GM12878 (cell line): ENCODE data around the gene TAF6. TPM values are rescaled to one million over a fixed set of nuclear protein-coding genes. Genes with fewer than 3 reads are reported as not detected.

Experiments used
- ATAC-seq: fragments of 200-7000 bp; cut with Tn5 transposase; 3 replicates; pipeline ENCODE4 v1.9.1; 2020; ENCODE audit warnings: mild to moderate bottlenecking, moderate library complexity
- BruUV-seq: library from RNA; stranded (reverse); fragments of 400-500 nt; replicated peaks from 2 replicates; lab custom pipeline; 2021; lab: Mats Ljungman, UMichigan
- CTCF ChIA-PET: fragments of 300-600 bp; sonication (Branson Sonifier 250); formaldehyde crosslinking; extraction: SDS; loops from one replicate; lab custom pipeline; 2021; ENCODE audit warnings: inconsistent platforms; lab: Yijun Ruan, JAX
- POLR2A ChIA-PET: fragments of 350-600 bp; formaldehyde crosslinking; extraction: SDS; loops from one replicate; lab custom pipeline; 2021; ENCODE audit warnings: inconsistent platforms; lab: Charles Lee
- RAD21 ChIA-PET: fragments of 300-600 bp; sonication (Branson Sonifier 250); formaldehyde crosslinking; loops from one replicate; lab custom pipeline; 2023; ENCODE audit warnings: antibody characterized with exemption; ENCODE audit not compliant: unreplicated experiment; lab: Charles Lee
- SMC1A ChIA-PET: fragments of 300-600 bp; sonication (Branson Sonifier 250); formaldehyde crosslinking; loops from one replicate; lab custom pipeline; 2023; ENCODE audit not compliant: unreplicated experiment, uncharacterized antibody; lab: Charles Lee
- DNase-seq: peaks from one replicate; pipeline ENCODE4 v3.0.0-alpha.2; 2011; ENCODE audit warnings: low read depth, low spot score
- FAIRE-seq: peaks from 3 replicates; lab custom pipeline; 2011; peaks lifted over from hg19 to GRCh38; lab: Jason Lieb, UNC
- H2AFZ ChIP-seq: 2 replicates; pipeline ENCODE4 v1.6.0; 2011; ENCODE audit warnings: low read depth, low read length, control low read depth; ENCODE audit not compliant: control insufficient read depth
- H3K27ac ChIP-seq: 2 replicates; pipeline ENCODE4 v1.5.1; 2011; ENCODE audit warnings: control low read depth; ENCODE audit not compliant: control insufficient read depth, insufficient read depth
- H3K27me3 ChIP-seq, 2 experiments: replicated peaks in 1 of 2; 2 replicates each; pipeline versions ENCODE4 v1.6.0 to v1.6.1; 2011; ENCODE audit warnings: low read length in 1 of 2; ENCODE audit not compliant: control insufficient read depth in 2 of 2, insufficient read depth in 2 of 2
- H3K36me3 ChIP-seq, 2 experiments: 2 replicates each; pipeline ENCODE4 v1.5.1; 2011; ENCODE audit warnings: low read length in 1 of 2; ENCODE audit not compliant: control insufficient read depth in 2 of 2, insufficient read depth in 2 of 2
- H3K4me1 ChIP-seq: 2 replicates; pipeline ENCODE4 v1.6.1; 2011; ENCODE audit warnings: mild to moderate bottlenecking, low read length, moderate library complexity, mixed read lengths; ENCODE audit not compliant: control insufficient read depth, insufficient read depth
- H3K4me2 ChIP-seq: 2 replicates; pipeline ENCODE4 v1.6.0; 2011; ENCODE audit warnings: control low read depth; ENCODE audit not compliant: control insufficient read depth, insufficient read depth
- H3K4me3 ChIP-seq: fragments of 200-600 bp; sonication (generic); 2 replicates; pipeline ENCODE4 v1.5.1; 2016
- H3K79me2 ChIP-seq: 2 replicates; pipeline ENCODE4 v1.6.0; 2011; ENCODE audit warnings: low read length; ENCODE audit not compliant: control insufficient read depth, insufficient read depth
- H3K9ac ChIP-seq: 2 replicates; pipeline ENCODE4 v1.8.0; 2011; ENCODE audit warnings: low read length, control low read depth, mixed read lengths; ENCODE audit not compliant: control insufficient read depth, insufficient read depth
- H3K9me3 ChIP-seq: replicated peaks from 3 replicates; pipeline ENCODE4 v1.5.1; 2011; ENCODE audit warnings: mild to moderate bottlenecking, low read length; ENCODE audit not compliant: control insufficient read depth, insufficient read depth
- H4K20me1 ChIP-seq: 2 replicates; pipeline ENCODE4 v1.6.0; 2011; ENCODE audit not compliant: control insufficient read depth, insufficient read depth
- ATF7 ChIP-seq: fragments of 450-650 bp; IDR thresholded peaks from 2 replicates; pipeline ENCODE4 v1.6.1; 2016; ENCODE audit warnings: low read depth, mild to moderate bottlenecking
- BMI1 ChIP-seq: fragments of 450-650 bp; IDR thresholded peaks from 2 replicates; pipeline ENCODE4 v1.6.1; 2016; ENCODE audit warnings: mild to moderate bottlenecking, moderate library complexity, borderline replicate concordance
- EED ChIP-seq: sonication (generic); IDR thresholded peaks from 2 replicates; pipeline ENCODE4 v1.6.1; 2016; ENCODE audit warnings: antibody characterized with exemption, low read depth
- EZH2 ChIP-seq: IDR thresholded peaks from 2 replicates; pipeline ENCODE4 v1.6.1; 2012; ENCODE audit warnings: low read depth, mild to moderate bottlenecking, control low read depth, inconsistent platforms, low read length, borderline replicate concordance; ENCODE audit not compliant: control insufficient read depth
- KLF5 ChIP-seq: fragments of 450-650 bp; IDR thresholded peaks from 2 replicates; pipeline ENCODE4 v1.6.1; 2014; ENCODE audit warnings: mild to moderate bottlenecking; ENCODE audit not compliant: partially characterized antibody
- RAD21 ChIP-seq: IDR thresholded peaks from 2 replicates; pipeline ENCODE4 v1.6.1; 2011; ENCODE audit warnings: mild to moderate bottlenecking, low read depth, low read length, moderate library complexity; ENCODE audit not compliant: insufficient read depth
- RCOR1 ChIP-seq: conservative IDR thresholded peaks from 2 replicates; pipeline ENCODE4 v1.6.1; 2012; ENCODE audit warnings: low read depth, low read length, improper control_type of control experiment
- TCF12 ChIP-seq: IDR thresholded peaks from 2 replicates; pipeline ENCODE4 v1.6.1; 2011; ENCODE audit warnings: low read depth, mild to moderate bottlenecking, low read length
- YY1 ChIP-seq: IDR thresholded peaks from 2 replicates; pipeline ENCODE4 v1.6.1; 2011; ENCODE audit warnings: low read depth, mild to moderate bottlenecking, low read length
- WGBS: methylation state at CpG from one replicate; pipeline ENCODE4 v1.1.6; 2016; ENCODE audit warnings: low lambda C conversion rate; ENCODE audit not compliant: insufficient replicate concordance, insufficient coverage; ENCODE audit errors: missing lambda C conversion rate; 5-methylcytosine and 5-hydroxymethylcytosine counted together
- in situ Hi-C: fragments of 300-500 bp; cut with MboI; formaldehyde crosslinking; loops from 9 replicates; pipeline ENCODE4 v1.14.3; 2018; ENCODE audit warnings: mixed read lengths
- intact Hi-C: fragments of 100-400 bp; cut with micrococcal nuclease; formaldehyde crosslinking; loops from one replicate; pipeline ENCODE4 v1.14.2; 2022; ENCODE audit not compliant: unreplicated experiment
- polyA plus RNA-seq, 11 experiments: library from polyadenylated mRNA; depleted of rRNA in 4 of 11; unstranded in 6 of 11; stranded (reverse) in 5 of 11; fragments of >200 nt; fragmentation: Nextera tagmentation in 4 of 11; fragmentation: Illumina TruSeq in 1 of 11; extraction: Ambion mirVana in 4 of 11; extraction: Trizol in 1 of 11; gene quantifications; 1 replicate in 1 of 11; 2 replicates in 10 of 11; pipeline versions ENCODE4 v1.2.1 to v1.2.3, GENCODE V29; 2011 to 2016; ENCODE audit warnings: inconsistent platforms in 2 of 11, missing spikeins in 2 of 11, low read depth in 1 of 11
- total RNA-seq, 4 experiments: library from RNA; depleted of rRNA in 3 of 4; stranded (reverse); fragments of >200 nt in 3 of 4; fragmentation: Illumina TruSeq in 1 of 4; extraction: Trizol in 1 of 4; gene quantifications; 2 replicates each; pipeline versions ENCODE4 v1.2.1 to v1.2.3, GENCODE V29; 2013 to 2021
- TF ChIP-seq, protein P1 (sequence below): fragments of 450-650 bp; IDR thresholded peaks from 2 replicates; pipeline ENCODE4 v1.6.1; 2016; ENCODE audit warnings: mild to moderate bottlenecking
- TF ChIP-seq, protein P2 (sequence below), 3 experiments: IDR thresholded peaks in 2 of 3; conservative IDR thresholded peaks in 1 of 3; 2 replicates each; pipeline ENCODE4 v1.5.1; 2011; ENCODE audit warnings: low read depth in 3 of 3, low read length in 3 of 3, mild to moderate bottlenecking in 3 of 3, control low read depth in 2 of 3, moderate library complexity in 2 of 3, inconsistent platforms in 1 of 3, mixed read lengths in 1 of 3; ENCODE audit not compliant: control insufficient read depth in 2 of 3, insufficient read depth in 1 of 3; ENCODE audit errors: extremely low read depth in 1 of 3
- TF ChIP-seq, protein P3 (sequence below): fragments of 450-650 bp; IDR thresholded peaks from 2 replicates; pipeline ENCODE4 v1.6.1; 2017; ENCODE audit warnings: mild to moderate bottlenecking, low read depth, inconsistent platforms; ENCODE audit not compliant: poor library complexity, severe bottlenecking
- TF ChIP-seq, protein P4 (sequence below): IDR thresholded peaks from 2 replicates; pipeline ENCODE4 v1.6.1; 2011; ENCODE audit warnings: borderline replicate concordance, low read depth, mild to moderate bottlenecking, moderate library complexity, low read length; ENCODE audit not compliant: insufficient read depth, poor library complexity, severe bottlenecking

TAF6 gene
- total and polyA plus RNA-seq, 10 of the 15 experiments (the other 5 are each of a cell fraction or from before 2014, with no cell fraction given): 0.27 to 42.6 (median 17.0) TPM

DNA sequence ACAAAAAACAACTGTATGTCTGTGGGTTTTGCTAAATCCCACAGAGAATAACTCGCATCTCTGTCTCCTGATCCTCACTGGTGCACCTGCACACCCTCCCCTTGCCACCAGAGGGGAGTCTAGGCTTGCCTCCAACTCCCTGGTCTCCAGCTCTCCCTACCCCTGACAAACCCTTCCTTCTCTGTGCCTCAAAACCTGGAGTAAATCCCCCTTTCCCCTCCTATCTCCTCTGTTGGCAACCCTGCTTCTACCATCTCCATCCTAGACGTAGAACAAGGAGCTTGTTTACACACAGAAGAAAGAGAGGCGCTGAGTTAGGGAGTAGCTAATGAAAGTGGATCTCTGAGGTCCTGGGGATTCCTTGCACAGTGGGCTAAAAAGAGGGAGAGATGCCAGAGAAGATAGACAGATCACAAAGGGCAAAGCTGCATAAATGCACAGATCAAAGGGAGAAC is 13.6 kb upstream of the TAF6 start:
- BruUV-seq: no TSS peak
- peaks cover 2% of the 10 kb centered on the region; the same call in 1 of the 2 replicates for H3K79me2 ChIP-seq
- peak; percentile 84 for FAIRE-seq
- ATAC-seq: peak; percentile 87
- H3K27me3 ChIP-seq: no peaks in the 10 kb centered on the region
- no peaks in the 10 kb centered on the region for H3K9me3 ChIP-seq
- H3K4me1 ChIP-seq: peaks cover 11% of the 10 kb centered on the region
- ChIA-PET SMC1A (interaction anchor here (0.7 to 4.8 kb wide), 30 partner anchors 9 to 286 kb away, joined by 3 to 41 read pairs (median 5); partner anchors contain the start of genes AP4M1, GAL3ST4, LAMTOR4 and MCM7), RAD21 (interaction anchor here (0.6 to 5.1 kb wide), 26 partner anchors 9 to 275 kb away, joined by 3 to 49 read pairs (median 4); partner anchors contain the start of genes GAL3ST4, LAMTOR4 and PVRIG), CTCF (interaction anchor here (0.6 to 7.9 kb wide), 54 partner anchors 9 to 427 kb away, joined by 3 to 107 read pairs (median 4); partner anchors contain the start of genes AP4M1, AZGP1, GAL3ST4 and GPC2), POLR2A (interaction anchor here (1.2 to 2.2 kb wide), 3 partner anchors 16 to 214 kb away, joined by 3 to 8 read pairs (median 6); partner anchors contain the start of gene LAMTOR4)
- H3K4me3 ChIP-seq: no peak overlapping the region
- no peaks in the 10 kb centered on the region for H4K20me1 ChIP-seq
- intact Hi-C loops: loop anchor here (1.0 to 5.0 kb wide), 4 partner anchors 83 to 275 kb away; no protein-coding TSS in a partner anchor
- no peak overlapping the region for H3K9ac ChIP-seq
- 16% methylated on average over 3 of the region's 3 CpGs for WGBS
- no peak overlapping the region for H3K27ac ChIP-seq
- no peak for DNase-seq
- H3K36me3 ChIP-seq: no peaks in the 10 kb centered on the region
- H3K4me2 ChIP-seq: no peak overlapping the region
- peak overlapping the region; percentile 70 for H2AFZ ChIP-seq
- in situ Hi-C loops: loop anchor here (5.0 kb wide), 1 partner anchor 275 kb away; no protein-coding TSS in a partner anchor
- TF ChIP-seq EED (no peak), BMI1 (no peak), KLF5 (no peak), RAD21 (peak; percentile 96), TCF12 (0 out of 2 replicates have a peak, but pooled peaks have one; percentile 33), ATF7 (0 out of 2 replicates have a peak, but pooled peaks have one; percentile 14), YY1 (0 out of 2 replicates have a peak, but pooled peaks have one; percentile 29), EZH2 (no peak), RCOR1 (no peak)
- TF ChIP-seq, protein P1, sequence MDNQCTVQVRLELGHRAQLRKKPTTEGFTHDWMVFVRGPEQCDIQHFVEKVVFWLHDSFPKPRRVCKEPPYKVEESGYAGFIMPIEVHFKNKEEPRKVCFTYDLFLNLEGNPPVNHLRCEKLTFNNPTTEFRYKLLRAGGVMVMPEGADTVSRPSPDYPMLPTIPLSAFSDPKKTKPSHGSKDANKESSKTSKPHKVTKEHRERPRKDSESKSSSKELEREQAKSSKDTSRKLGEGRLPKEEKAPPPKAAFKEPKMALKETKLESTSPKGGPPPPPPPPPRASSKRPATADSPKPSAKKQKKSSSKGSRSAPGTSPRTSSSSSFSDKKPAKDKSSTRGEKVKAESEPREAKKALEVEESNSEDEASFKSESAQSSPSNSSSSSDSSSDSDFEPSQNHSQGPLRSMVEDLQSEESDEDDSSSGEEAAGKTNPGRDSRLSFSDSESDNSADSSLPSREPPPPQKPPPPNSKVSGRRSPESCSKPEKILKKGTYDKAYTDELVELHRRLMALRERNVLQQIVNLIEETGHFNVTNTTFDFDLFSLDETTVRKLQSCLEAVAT: 0 out of 2 replicates have a peak, but pooled peaks have one; percentile 50
- TF ChIP-seq, protein P2, sequence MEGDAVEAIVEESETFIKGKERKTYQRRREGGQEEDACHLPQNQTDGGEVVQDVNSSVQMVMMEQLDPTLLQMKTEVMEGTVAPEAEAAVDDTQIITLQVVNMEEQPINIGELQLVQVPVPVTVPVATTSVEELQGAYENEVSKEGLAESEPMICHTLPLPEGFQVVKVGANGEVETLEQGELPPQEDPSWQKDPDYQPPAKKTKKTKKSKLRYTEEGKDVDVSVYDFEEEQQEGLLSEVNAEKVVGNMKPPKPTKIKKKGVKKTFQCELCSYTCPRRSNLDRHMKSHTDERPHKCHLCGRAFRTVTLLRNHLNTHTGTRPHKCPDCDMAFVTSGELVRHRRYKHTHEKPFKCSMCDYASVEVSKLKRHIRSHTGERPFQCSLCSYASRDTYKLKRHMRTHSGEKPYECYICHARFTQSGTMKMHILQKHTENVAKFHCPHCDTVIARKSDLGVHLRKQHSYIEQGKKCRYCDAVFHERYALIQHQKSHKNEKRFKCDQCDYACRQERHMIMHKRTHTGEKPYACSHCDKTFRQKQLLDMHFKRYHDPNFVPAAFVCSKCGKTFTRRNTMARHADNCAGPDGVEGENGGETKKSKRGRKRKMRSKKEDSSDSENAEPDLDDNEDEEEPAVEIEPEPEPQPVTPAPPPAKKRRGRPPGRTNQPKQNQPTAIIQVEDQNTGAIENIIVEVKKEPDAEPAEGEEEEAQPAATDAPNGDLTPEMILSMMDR (IDR thresholded peaks at IDR 0.05 in 2 of 3, conservative IDR thresholded peaks at IDR 0.05 in 1 of 3; ENCODE audit: control insufficient read depth in 2 of 3, extremely low read depth in 1 of 3, insufficient read depth in 1 of 3, low read depth in 3 of 3, low read length in 3 of 3): peak; percentile 96 to 97 (median 97); a peak in 5 of 6 replicates
- TF ChIP-seq, protein P3, sequence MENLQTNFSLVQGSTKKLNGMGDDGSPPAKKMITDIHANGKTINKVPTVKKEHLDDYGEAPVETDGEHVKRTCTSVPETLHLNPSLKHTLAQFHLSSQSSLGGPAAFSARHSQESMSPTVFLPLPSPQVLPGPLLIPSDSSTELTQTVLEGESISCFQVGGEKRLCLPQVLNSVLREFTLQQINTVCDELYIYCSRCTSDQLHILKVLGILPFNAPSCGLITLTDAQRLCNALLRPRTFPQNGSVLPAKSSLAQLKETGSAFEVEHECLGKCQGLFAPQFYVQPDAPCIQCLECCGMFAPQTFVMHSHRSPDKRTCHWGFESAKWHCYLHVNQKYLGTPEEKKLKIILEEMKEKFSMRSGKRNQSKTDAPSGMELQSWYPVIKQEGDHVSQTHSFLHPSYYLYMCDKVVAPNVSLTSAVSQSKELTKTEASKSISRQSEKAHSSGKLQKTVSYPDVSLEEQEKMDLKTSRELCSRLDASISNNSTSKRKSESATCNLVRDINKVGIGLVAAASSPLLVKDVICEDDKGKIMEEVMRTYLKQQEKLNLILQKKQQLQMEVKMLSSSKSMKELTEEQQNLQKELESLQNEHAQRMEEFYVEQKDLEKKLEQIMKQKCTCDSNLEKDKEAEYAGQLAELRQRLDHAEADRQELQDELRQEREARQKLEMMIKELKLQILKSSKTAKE: peak; percentile 26
- TF ChIP-seq, protein P4, sequence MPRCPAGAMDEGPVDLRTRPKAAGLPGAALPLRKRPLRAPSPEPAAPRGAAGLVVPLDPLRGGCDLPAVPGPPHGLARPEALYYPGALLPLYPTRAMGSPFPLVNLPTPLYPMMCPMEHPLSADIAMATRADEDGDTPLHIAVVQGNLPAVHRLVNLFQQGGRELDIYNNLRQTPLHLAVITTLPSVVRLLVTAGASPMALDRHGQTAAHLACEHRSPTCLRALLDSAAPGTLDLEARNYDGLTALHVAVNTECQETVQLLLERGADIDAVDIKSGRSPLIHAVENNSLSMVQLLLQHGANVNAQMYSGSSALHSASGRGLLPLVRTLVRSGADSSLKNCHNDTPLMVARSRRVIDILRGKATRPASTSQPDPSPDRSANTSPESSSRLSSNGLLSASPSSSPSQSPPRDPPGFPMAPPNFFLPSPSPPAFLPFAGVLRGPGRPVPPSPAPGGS: no peak
